Progenitor cell of endocrine pancreas (in vitro differentiated cells): ENCODE results near the gene ZXDC. TPM values are rescaled to one million over a fixed set of nuclear protein-coding genes. Genes with fewer than 3 reads are reported as not detected.

ENCODE experiments used
- DNase-seq: peaks from one replicate; pipeline ENCODE4 v3.0.0; 2021; ENCODE audit warnings: low spot score; ENCODE audit not compliant: unreplicated experiment
- H3K27ac Mint-ChIP-seq: 2 replicates; pipeline ENCODE4 v1.8.0; 2021; ENCODE audit warnings: mild to moderate bottlenecking, moderate library complexity, mixed read lengths
- H3K27me3 Mint-ChIP-seq: 2 replicates; pipeline ENCODE4 v1.8.0; 2021; ENCODE audit warnings: mixed read lengths
- H3K36me3 Mint-ChIP-seq: 2 replicates; pipeline ENCODE4 v1.8.0; 2022; ENCODE audit warnings: mixed read lengths; ENCODE audit not compliant: insufficient read depth
- H3K4me1 Mint-ChIP-seq: 2 replicates; pipeline ENCODE4 v1.8.0; 2021; ENCODE audit warnings: low read depth, mixed read lengths
- H3K4me3 Mint-ChIP-seq: 2 replicates; pipeline ENCODE4 v1.8.0; 2021; ENCODE audit warnings: low read depth, mild to moderate bottlenecking, moderate library complexity, mixed read lengths
- H3K9me3 Mint-ChIP-seq: 2 replicates; pipeline ENCODE4 v1.8.0; 2021; ENCODE audit warnings: low read depth, mixed read lengths
- total RNA-seq: library from RNA; stranded (reverse); gene quantifications from 2 replicates; pipeline ENCODE4 v1.2.1, GENCODE V29; 2021
- TF ChIP-seq, protein P1 (sequence below): fragments of 200-600 bp; sonication (generic); IDR thresholded peaks from one replicate; pipeline ENCODE4 v1.5.0; 2021; ENCODE audit warnings: antibody characterized with exemption, mild to moderate bottlenecking; ENCODE audit not compliant: unreplicated experiment

ZXDC gene
- total RNA-seq, 1 donor from 2014 or later: 40.5 TPM

DNA sequence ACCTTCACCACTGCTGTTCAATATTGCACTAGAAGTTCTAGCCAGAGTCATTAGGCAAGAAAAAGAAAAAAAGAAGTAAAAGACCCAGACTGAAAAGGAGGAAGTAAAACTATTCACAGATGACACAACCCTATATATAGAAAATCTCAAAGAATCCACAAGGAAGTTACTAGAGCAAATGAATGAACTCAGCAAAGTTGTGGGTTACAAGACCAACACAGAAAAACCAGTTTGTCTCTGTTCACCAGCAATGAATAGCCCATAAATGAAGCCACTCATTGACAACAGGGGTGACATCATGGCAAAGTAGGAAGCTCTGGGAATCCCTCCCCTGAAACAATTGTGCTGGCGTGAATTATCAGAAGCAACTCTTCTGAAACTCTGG, 76.3 kb downstream of the ZXDC start:
- H3K36me3 Mint-ChIP-seq: no peaks in the 10 kb centered on the region
- H3K27ac Mint-ChIP-seq: no peak overlapping the region
- DNase-seq: no peak
- H3K4me1 Mint-ChIP-seq: no peaks in the 10 kb centered on the region
- TF ChIP-seq, protein P1, sequence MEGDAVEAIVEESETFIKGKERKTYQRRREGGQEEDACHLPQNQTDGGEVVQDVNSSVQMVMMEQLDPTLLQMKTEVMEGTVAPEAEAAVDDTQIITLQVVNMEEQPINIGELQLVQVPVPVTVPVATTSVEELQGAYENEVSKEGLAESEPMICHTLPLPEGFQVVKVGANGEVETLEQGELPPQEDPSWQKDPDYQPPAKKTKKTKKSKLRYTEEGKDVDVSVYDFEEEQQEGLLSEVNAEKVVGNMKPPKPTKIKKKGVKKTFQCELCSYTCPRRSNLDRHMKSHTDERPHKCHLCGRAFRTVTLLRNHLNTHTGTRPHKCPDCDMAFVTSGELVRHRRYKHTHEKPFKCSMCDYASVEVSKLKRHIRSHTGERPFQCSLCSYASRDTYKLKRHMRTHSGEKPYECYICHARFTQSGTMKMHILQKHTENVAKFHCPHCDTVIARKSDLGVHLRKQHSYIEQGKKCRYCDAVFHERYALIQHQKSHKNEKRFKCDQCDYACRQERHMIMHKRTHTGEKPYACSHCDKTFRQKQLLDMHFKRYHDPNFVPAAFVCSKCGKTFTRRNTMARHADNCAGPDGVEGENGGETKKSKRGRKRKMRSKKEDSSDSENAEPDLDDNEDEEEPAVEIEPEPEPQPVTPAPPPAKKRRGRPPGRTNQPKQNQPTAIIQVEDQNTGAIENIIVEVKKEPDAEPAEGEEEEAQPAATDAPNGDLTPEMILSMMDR: no peak
- H3K27me3 Mint-ChIP-seq: peaks cover 24% of the 10 kb centered on the region
- H3K9me3 Mint-ChIP-seq: no peaks in the 10 kb centered on the region
- no peak overlapping the region for H3K4me3 Mint-ChIP-seq

DNA sequence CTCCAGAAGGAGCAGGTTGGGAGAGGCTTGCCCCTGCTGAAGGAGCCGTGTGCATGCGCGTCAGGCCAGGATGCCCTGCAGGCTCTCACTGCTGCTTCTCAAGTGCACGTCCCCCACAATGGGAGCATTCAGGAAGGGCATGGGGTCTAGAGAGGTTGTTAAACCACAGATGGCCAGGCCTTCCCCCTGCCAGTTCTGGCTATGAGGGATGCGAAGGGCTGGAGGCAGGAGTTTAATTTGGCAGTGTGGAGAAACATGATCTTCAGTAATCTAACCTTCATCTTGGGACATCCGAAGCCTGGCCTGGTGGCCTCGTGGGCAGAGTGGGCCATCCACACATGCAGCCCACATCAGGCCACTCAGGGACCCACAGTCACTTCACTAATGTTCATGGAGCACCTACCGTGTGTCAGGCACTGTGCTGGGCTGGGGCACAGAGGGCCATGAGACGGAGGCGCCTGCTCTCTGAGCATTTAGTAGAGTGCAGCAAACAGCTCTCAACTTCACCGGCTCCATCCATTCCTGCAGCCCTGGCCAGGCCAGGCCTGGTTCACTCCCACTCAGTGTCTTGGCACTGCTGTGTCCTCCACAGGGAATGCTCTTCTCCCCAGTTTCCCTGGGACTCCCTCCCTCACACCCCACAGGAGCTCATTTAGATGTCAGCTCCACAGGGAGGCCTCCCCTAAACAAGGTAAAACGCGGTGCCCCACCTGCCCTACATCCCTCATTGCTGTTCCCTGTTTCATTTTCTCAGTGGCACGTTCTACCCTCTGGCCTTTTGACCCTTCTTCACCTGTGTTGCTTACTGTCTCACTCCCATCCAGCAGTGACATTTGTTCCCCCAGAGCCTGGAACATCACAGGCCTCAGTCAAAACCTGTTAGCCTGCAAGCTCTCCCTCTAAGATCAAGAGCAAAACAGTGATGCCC, 77.0 kb downstream of the ZXDC start:
- Mint-ChIP-seq H3K27me3 (peaks cover 31% of the 10 kb centered on the region), H3K9me3 (no peaks in the 10 kb centered on the region), H3K4me3 (no peak overlapping the region), H3K27ac (no peak overlapping the region), H3K36me3 (no peaks in the 10 kb centered on the region), H3K4me1 (no peaks in the 10 kb centered on the region)
- DNase-seq: no peak
- TF ChIP-seq, protein P1: no peak

DNA sequence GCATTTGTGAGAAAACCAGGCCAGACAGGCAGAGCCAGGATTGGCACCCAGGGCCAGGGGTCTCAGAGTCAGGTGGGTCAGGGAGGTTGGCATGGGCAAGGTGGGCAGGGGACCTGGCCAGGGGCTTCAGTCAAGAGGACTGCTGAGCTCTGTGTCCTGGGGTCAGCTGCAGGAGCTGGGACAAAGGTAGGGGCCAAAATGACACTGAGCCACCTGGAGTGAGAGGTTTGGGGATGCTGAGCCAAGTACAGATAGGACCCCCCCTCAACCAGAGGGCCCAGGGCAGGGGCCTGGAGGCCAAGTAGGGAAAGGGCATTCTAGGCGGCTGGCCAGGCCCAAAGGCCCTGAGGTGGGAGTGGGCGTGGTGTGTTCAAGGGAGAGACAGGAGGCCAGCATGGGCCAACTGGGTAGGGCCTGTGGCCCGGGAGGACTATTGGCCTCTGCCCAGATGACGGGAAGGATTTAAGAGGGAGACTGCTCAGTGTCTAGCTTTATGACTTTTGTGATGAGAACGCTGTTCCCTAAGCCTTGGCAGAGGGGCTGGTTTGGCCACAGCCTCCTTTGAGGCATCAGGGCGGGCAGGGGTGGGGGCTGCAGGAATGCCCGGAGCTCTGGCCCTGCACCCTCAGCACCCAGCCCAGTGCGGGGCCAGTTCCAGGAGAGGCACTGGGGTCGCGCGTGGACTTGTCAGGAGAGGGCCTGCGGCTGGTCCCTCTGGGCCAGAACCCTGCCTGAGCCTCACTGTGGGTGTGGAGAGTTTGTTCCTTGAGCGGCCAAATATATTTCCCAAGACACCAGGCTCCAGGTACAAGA, 77.9 kb downstream of the ZXDC start:
- Mint-ChIP-seq H3K4me3 (no peak overlapping the region), H3K27me3 (peaks cover 40% of the 10 kb centered on the region), H3K4me1 (no peaks in the 10 kb centered on the region), H3K9me3 (no peaks in the 10 kb centered on the region), H3K27ac (no peak overlapping the region), H3K36me3 (no peaks in the 10 kb centered on the region)
- no peak for DNase-seq
- TF ChIP-seq, protein P1: no peak

DNA sequence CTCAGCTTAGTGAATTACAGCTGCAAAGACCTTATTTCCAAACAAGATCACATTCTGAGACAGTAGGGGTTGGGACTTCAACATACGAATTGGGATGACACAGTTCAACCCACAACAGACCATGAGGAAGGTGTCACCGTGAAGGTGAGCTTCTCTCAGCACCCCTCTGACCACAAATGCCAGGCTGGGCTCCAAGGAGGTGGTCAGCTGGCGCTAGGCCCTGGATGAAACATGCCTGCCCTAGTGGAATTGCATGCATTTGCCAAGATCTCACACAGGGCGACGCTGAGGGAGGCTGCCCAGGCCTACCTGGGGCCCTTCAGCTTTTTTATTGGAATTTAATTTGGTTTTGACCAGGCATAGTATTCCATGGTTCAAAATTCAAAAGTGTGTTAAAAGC, 79.2 kb downstream of the ZXDC start:
- no peaks in the 10 kb centered on the region for H3K4me1 Mint-ChIP-seq
- TF ChIP-seq, protein P1: no peak
- no peak overlapping the region for H3K4me3 Mint-ChIP-seq
- H3K27ac Mint-ChIP-seq: no peak overlapping the region
- no peaks in the 10 kb centered on the region for H3K9me3 Mint-ChIP-seq
- H3K27me3 Mint-ChIP-seq: peaks cover 53% of the 10 kb centered on the region
- H3K36me3 Mint-ChIP-seq: no peaks in the 10 kb centered on the region
- DNase-seq: no peak

DNA sequence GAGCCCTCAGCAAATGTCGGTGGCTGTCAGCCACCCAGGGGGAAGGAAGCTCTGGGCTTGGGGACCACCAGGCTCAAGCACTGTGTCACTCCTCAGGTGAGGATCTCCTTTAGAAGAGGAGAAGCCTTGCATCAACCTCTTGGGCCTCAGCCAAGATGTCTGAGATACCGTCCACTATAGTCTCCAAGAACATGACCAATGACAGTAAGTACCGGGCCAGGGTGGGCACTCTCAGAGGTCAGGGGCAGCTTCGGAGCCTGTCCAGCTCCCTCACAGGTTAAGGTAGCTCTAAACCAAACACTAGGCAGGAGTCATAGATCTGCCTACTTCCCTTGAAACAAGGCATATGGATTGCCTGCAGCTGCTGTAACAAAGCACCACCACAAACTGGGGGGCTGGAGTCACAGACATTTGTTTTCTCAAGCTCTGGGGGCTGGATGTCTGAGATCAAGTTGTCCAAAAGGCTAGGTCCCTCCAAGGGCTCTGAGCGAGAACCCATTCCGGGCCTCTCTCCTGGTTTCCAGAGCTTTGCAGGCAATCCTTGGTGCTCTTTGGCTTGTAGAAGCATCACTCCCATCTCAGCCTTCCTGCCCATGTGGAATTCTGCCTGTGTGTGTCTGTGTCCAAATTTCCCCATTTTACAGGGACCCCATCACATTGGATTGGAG, 79.7 kb downstream of the ZXDC start:
- no peak overlapping the region for H3K4me3 Mint-ChIP-seq
- H3K9me3 Mint-ChIP-seq: no peaks in the 10 kb centered on the region
- H3K36me3 Mint-ChIP-seq: no peaks in the 10 kb centered on the region
- TF ChIP-seq, protein P1: no peak
- DNase-seq: no peak
- peaks cover 58% of the 10 kb centered on the region for H3K27me3 Mint-ChIP-seq
- H3K4me1 Mint-ChIP-seq: no peaks in the 10 kb centered on the region
- H3K27ac Mint-ChIP-seq: no peak overlapping the region
